Measurements from ENCODE around the gene BCOR.

DNA sequence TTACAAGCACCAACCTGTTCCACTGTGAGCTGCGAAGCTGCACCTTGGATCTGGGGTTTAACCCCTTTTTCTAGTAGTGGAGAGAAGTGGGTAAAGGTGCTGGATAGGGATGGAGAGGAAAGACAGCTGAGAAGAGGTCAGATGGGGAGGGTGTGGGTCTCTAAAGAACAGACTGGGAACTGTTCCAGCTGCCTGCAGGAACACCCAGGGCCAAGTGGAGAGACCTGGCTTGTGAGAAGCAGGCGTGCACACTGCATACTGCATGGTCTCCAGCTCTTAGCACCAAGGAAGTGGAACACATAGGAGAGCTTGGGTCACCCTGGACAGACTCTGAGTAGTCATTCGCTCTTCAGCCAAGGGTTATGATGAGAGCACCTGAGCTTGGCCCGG is 16.1 kb downstream of the BCOR start:
- TF ChIP-seq, protein P1, sequence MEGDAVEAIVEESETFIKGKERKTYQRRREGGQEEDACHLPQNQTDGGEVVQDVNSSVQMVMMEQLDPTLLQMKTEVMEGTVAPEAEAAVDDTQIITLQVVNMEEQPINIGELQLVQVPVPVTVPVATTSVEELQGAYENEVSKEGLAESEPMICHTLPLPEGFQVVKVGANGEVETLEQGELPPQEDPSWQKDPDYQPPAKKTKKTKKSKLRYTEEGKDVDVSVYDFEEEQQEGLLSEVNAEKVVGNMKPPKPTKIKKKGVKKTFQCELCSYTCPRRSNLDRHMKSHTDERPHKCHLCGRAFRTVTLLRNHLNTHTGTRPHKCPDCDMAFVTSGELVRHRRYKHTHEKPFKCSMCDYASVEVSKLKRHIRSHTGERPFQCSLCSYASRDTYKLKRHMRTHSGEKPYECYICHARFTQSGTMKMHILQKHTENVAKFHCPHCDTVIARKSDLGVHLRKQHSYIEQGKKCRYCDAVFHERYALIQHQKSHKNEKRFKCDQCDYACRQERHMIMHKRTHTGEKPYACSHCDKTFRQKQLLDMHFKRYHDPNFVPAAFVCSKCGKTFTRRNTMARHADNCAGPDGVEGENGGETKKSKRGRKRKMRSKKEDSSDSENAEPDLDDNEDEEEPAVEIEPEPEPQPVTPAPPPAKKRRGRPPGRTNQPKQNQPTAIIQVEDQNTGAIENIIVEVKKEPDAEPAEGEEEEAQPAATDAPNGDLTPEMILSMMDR (conservative IDR thresholded peaks at IDR 0.05 in 1 of 2, IDR thresholded peaks at IDR 0.05 in 1 of 2; ENCODE audit: low read depth in 1 of 2, low read length in 2 of 2): no peak
- no peak for TF ChIP-seq EZH2 (IDR thresholded peaks at IDR 0.05; ENCODE audit: low read length, missing control alignments)

All from fibroblast of lung (primary cell).